Measurements from ENCODE around the gene PLB1. TPM values are rescaled to one million over a fixed set of nuclear protein-coding genes. Genes with fewer than 3 reads are reported as not detected.

PLB1 gene
- total and polyA plus RNA-seq, 2 experiments from 2014 or later: 0.06 to 0.21 TPM

- ATAC-seq (no peak; the same call in 2 of the 3 replicates), DNase-seq (ENCODE audit: low spot score) (no peak)
These were observed 24.6 kb upstream of the PLB1 start for GRCh38 chr2:28471214-28471613.

More at GRCh38 chr2:28471214-28471613, 24.6 kb upstream of the PLB1 start:
- H4K20me1 ChIP-seq (replicated peaks; ENCODE audit: insufficient read depth): no peaks in the 10 kb centered on the region
- H3F3A ChIP-seq (replicated peaks; ENCODE audit: low read depth): no peaks in the 10 kb centered on the region
- no peaks in the 10 kb centered on the region for H3K4me1 ChIP-seq (ENCODE audit: insufficient read depth)
- no peak overlapping the region for H3K4me3 ChIP-seq
- Mint-ChIP-seq H3K27me3 (ENCODE audit: insufficient read depth, low read depth, poor library complexity) (peaks cover 4% of the 10 kb centered on the region), H3K27ac (no peak overlapping the region), H3K36me3 (ENCODE audit: low read depth) (no peaks in the 10 kb centered on the region; the same call in 1 of the 3 replicates), H3K4me1 (no peaks in the 10 kb centered on the region; the same call in 2 of the 3 replicates), H3K9me3 (peaks cover 11% of the 10 kb centered on the region), H3K4me3 (no peak overlapping the region)
- H3K9me2 ChIP-seq (ENCODE audit: insufficient read depth): peaks cover 4% of the 10 kb centered on the region; the same call in 1 of the 2 replicates
- H3K27me3 ChIP-seq (ENCODE audit: insufficient read depth): no peaks in the 10 kb centered on the region
- no peaks in the 10 kb centered on the region for H3K36me3 ChIP-seq (ENCODE audit: insufficient read depth)
- H3K79me2 ChIP-seq (replicated peaks; ENCODE audit: insufficient read depth): no peaks in the 10 kb centered on the region
- TF ChIP-seq EZH2phosphoT487 (IDR thresholded peaks at IDR 0.05; ENCODE audit: unreplicated experiment) (no peak), ZNF462 (CRISPR knock-in tag; IDR thresholded peaks at IDR 0.05) (no peak), ZNF331 (CRISPR knock-in tag; IDR thresholded peaks at IDR 0.05; ENCODE audit: low read depth) (no peak), NANOG (IDR thresholded peaks at IDR 0.05; ENCODE audit: borderline replicate concordance) (no peak), EZH2 (IDR thresholded peaks at IDR 0.05; ENCODE audit: low read depth, unreplicated experiment) (no peak)
- TF ChIP-seq, protein P1, sequence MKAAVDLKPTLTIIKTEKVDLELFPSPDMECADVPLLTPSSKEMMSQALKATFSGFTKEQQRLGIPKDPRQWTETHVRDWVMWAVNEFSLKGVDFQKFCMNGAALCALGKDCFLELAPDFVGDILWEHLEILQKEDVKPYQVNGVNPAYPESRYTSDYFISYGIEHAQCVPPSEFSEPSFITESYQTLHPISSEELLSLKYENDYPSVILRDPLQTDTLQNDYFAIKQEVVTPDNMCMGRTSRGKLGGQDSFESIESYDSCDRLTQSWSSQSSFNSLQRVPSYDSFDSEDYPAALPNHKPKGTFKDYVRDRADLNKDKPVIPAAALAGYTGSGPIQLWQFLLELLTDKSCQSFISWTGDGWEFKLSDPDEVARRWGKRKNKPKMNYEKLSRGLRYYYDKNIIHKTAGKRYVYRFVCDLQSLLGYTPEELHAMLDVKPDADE (IDR thresholded peaks at IDR 0.05): no peak
- H3K27ac ChIP-seq (ENCODE audit: low read depth): no peak overlapping the region
- H2AFZ ChIP-seq: no peak overlapping the region
- H3K4me2 ChIP-seq: no peak overlapping the region
